ENCODE results near the gene MYO1E. TPM values are rescaled to one million over a fixed set of nuclear protein-coding genes. Genes with fewer than 3 reads are reported as not detected.
A peak's percentile ranks its signal among the peaks of the same experiment; 100 is the strongest.

MYO1E gene
- total RNA-seq, 6 experiments from 2014 or later: 45.2 to 139 (median 68.9) TPM

- peak overlapping the region; percentile 93 to 99 (median 95) for H3K27ac ChIP-seq
- ATAC-seq (peak in 2 of 4 donors; percentile 1), DNase-seq (no peak)
- peaks cover 0 to 13% (median 2%) of the 10 kb centered on the region in 4 donors for H3K4me1 ChIP-seq
- intact Hi-C loops (cut with DNase I): loop anchor here in 1 of 2 donors (5.0 kb wide), 1 partner anchor 116 kb away; no protein-coding TSS in a partner anchor
- TF ChIP-seq POLR2A (IDR thresholded peaks at IDR 0.05) (no peak), CTCF (IDR thresholded peaks at IDR 0.05) (no peak)
- H3K27me3 ChIP-seq: no peaks in the 10 kb centered on the region
- 2% methylated on average over 6 of the region's 6 CpGs for WGBS (ENCODE audit: insufficient coverage, low coverage, low lambda C conversion rate, missing lambda C conversion rate)
- H3K36me3 ChIP-seq: no peaks in the 10 kb centered on the region
- H3K4me3 ChIP-seq: peak overlapping the region; percentile 79 to 98 (median 90)
- no peaks in the 10 kb centered on the region for H3K9me3 ChIP-seq
Measured at GRCh38 chr15:59373215-59373614, 544 bp upstream of the MYO1E start.

GRCh38 chr15:59371458-59372351, 966 bp downstream of the MYO1E start:
- Histone ChIP-seq H3K36me3 (no peaks in the 10 kb centered on the region), H3K27ac (peak overlapping the region; percentile 93 to 99 (median 95)), H3K4me3 (peak overlapping the region; percentile 79 to 98 (median 90)), H3K27me3 (no peaks in the 10 kb centered on the region), H3K9me3 (no peaks in the 10 kb centered on the region), H3K4me1 (peaks cover 0 to 13% (median 2%) of the 10 kb centered on the region in 4 donors)
- ATAC-seq (peak; percentile 33 to 65 (median 63)), DNase-seq (peak; percentile 66 to 76 (median 73))
- TF ChIP-seq CTCF (IDR thresholded peaks at IDR 0.05) (no peak), POLR2A (IDR thresholded peaks at IDR 0.05) (peak; percentile 6)
- intact Hi-C loops (cut with DNase I): loop anchor here in 1 of 2 donors (5.0 kb wide), 1 partner anchor 114 kb away; no protein-coding TSS in a partner anchor
- WGBS (ENCODE audit: insufficient coverage, low coverage, low lambda C conversion rate, missing lambda C conversion rate): under 1% methylated on average over 16 of the region's 93 CpGs

GRCh38 chr15:59369597-59369996, 3.1 kb downstream of the MYO1E start:
- Histone ChIP-seq H3K4me3 (no peak overlapping the region), H3K36me3 (no peaks in the 10 kb centered on the region), H3K4me1 (peaks cover 0 to 15% (median 2%) of the 10 kb centered on the region in 4 donors), H3K27me3 (no peaks in the 10 kb centered on the region), H3K9me3 (no peaks in the 10 kb centered on the region), H3K27ac (no peak overlapping the region)
- WGBS (ENCODE audit: insufficient coverage, low coverage, low lambda C conversion rate, missing lambda C conversion rate): 100% methylated on average over 2 of the region's 2 CpGs
- ATAC-seq (no peak), DNase-seq (no peak)
- intact Hi-C loops (cut with DNase I): no loop called here
- no peak for TF ChIP-seq CTCF (IDR thresholded peaks at IDR 0.05)
- TF ChIP-seq POLR2A (IDR thresholded peaks at IDR 0.05): no peak

- Histone ChIP-seq H3K27me3 (no peaks in the 10 kb centered on the region), H3K4me3 (no peak overlapping the region), H3K27ac (no peak overlapping the region), H3K4me1 (peaks cover 0 to 14% (median 2%) of the 10 kb centered on the region in 4 donors), H3K9me3 (no peaks in the 10 kb centered on the region), H3K36me3 (no peaks in the 10 kb centered on the region)
- TF ChIP-seq POLR2A (IDR thresholded peaks at IDR 0.05) (no peak), CTCF (IDR thresholded peaks at IDR 0.05) (no peak)
- intact Hi-C loops (cut with DNase I): no loop called here
- DNase-seq: no peak
- ATAC-seq: no peak
- 78% methylated on average over 5 of the region's 5 CpGs for WGBS (ENCODE audit: insufficient coverage, low coverage, low lambda C conversion rate, missing lambda C conversion rate)
Measured at GRCh38 chr15:59367022-59367451, 5.6 kb downstream of the MYO1E start.
